GM18517 (cell line): ENCODE data around the gene TMEM131.
A peak's percentile ranks its signal among the peaks of the same experiment; 100 is the strongest.
"Not testable (repeated sequence)": the region's sequence is repeated elsewhere in the genome, so short reads cannot be mapped to it uniquely, and the experiment has no call there.

Experiments used
- ATAC-seq: cut with Tn5 transposase; IDR thresholded peaks from one replicate; pipeline ENCODE4 v1.9.1; 2021; ENCODE audit warnings: mild to moderate bottlenecking, moderate library complexity; ENCODE audit not compliant: unreplicated experiment

The TMEM131 gene

DNA sequence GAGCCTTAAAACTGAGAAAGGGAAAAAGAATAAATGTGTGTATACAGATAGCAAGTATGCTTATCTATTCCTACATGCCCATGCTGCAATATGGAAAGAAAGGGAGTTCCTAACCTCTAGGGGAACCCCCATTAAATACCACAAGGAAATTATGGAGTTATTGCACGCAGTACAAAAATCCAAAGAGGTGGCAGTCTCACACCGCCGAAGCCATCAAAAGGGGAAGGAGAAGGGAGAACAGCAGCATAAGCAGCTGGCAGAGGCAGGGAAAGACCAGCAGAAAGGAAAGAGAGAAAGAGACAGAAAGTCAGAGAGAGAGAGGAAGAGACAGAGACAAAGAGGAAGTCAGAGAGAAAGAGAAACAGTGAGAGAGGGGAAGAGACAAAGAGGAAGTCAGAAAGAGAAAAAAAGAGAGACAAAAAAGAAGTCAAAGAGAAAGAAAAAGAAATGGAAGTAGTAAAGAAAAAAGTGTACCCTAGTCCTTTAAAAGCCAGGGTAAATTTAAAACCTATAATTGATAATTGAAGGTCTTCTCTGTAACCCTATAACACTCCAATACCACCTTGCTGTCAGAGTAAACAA, 169.4 kb downstream of the TMEM131 start:
- not testable (repeated sequence) for ATAC-seq

DNA sequence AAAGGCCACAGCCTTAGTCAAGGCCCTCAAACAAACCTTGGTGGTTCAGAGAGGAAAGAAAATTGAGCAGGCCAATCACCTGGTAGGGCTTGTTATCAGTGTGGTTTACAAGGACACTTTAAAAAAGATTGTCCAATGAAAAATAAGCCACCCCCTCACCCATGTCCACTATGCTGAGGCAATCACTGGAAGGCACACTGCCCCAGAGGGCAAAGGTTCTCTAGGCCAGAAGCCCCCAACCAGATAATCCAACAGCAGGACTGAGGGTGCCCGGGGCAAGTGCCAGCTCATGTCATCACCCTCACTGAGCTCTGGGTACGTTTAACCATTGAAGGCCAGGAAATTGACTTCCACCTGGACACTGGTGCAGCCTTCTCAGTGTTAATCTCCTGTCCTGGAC, 171.7 kb downstream of the TMEM131 start:
- not testable (repeated sequence) for ATAC-seq

DNA sequence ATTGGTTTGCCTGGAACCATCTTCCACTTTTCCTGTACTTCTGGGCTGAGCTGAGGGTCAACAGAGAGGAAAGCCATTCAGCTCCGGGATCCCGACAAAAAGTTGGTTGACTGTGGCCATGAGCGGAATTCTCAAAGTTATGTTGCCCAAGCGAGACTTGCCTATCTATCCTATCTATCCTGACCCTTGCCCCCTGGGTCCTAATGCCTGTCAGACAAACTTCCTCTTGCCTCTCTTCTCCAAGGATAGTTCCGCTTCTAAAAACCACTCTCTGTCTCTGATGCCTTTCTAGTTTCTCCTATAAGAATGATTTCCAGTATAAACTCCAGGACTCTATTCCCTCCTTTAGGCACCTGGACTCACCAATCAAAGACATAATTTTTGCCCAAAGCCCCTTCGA, 173.9 kb downstream of the TMEM131 start:
- ATAC-seq, result not testable (repeated sequence)

DNA sequence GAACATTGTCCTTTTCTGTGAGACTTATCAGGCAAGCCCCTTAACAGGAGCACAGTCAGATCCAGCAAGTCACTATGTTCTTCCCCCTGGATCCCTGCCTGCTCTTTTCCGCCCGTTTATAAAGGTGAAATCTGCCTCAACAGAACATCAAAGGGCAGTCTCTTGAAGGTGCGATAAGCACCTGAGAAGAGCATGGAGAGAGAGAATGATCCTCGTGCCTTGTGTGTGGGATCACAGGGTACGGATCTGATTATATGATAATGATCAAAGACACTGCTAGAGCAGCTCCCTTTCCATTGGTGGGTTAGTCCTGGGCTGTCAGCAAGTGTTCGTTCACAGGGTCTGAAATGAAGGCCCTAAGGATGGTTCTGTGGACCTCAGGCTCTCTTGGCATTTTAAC, 176.0 kb downstream of the TMEM131 start:
- ATAC-seq, result no peak

DNA sequence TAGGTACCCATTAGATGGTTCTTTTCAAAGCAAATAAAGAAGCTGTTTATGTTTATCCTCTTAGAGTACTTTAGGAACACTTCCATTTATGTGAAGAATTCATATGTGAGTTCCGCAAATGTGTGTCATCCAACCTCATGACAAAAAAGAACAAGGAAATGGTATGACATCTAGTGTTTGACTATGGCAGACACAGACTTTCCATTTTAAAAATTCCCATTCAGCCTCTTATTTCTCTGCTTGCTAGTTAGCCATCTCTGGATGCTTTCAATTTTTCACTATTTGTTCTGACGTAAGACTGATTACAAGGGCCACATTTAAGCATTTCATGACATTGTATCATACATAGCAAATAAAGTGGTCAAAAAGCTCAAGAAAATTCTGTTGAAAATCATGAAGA, 179.3 kb downstream of the TMEM131 start:
- ATAC-seq, result no peak

DNA sequence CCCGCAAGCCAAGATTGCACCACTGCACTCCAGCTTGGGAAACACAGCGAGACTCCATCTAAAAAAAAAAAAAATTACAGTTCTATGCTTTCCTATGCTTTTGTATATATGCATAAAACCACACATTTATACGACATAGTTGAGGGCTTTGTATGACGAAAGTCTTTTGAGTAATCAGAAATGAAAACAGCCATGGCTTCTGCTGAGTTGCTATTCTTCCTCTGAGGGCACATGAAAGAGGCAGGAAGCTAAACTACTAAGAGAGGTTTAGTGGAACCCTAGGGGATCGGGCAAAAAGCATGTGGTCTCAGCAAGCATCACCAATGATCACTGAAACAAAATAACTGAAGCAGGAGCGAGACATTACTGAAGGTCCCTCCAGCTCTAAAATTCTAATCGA, 182.8 kb downstream of the TMEM131 start:
- ATAC-seq, result no peak

DNA sequence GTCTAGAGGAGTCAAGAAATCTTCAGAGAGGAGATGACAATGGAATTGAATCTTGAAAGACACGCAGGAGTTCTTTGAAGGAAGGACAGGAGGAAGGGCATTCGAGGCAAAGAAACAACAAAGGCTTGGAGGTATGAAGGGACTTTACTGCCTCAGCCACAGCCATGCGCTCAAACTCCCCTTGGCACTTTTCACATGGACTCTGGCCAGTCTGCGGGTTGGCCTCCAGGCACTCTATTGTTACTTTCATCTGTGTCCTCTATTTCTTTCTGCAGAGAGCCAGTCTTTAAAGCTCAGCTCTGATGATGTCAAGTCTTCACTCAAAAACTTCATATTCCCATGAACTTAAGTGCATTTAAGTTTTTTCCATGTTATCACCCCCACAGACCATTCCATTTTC, 186.9 kb downstream of the TMEM131 start:
- no peak for ATAC-seq

DNA sequence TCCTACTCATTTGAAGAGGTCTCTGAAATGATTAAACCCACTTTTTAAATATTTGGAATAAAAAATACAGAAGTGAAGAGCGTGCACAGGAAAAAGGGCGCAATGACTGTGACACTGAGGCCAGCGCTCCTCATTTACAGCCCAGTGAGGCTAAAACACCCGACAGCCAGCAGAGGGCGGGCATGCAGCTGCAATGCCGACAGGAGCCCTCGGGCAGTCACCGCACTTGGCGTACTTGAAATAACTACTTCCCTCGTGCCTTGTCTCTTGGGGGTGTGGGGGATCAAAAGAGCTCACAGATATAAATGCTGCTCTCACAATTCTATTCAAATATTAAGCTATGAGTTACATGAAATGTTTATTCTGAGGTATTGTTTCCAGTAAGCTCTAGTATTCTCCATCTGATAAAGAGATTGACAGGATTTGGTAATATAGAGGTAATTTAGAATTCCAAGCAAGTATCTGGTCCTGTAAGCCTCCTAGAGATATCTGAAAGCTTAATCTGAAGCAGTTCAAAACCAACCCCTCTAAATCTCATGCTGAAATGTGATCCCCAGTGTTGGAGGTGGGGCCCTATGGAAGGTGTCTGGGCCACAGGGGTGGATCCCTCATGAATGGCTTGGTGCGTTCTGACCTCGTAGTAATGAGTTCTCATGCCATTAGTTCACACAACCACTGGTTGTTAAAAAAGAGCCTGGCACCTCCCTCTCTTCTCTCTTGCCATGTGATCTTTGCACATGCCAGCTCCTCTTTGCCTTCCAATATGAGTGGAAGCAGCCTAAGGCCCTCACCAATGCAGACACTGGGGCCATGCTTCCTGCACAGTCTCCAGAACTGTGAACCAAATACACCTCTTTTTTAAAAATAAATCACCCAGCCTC, 188.8 kb downstream of the TMEM131 start:
- ATAC-seq, result peak; percentile 52

DNA sequence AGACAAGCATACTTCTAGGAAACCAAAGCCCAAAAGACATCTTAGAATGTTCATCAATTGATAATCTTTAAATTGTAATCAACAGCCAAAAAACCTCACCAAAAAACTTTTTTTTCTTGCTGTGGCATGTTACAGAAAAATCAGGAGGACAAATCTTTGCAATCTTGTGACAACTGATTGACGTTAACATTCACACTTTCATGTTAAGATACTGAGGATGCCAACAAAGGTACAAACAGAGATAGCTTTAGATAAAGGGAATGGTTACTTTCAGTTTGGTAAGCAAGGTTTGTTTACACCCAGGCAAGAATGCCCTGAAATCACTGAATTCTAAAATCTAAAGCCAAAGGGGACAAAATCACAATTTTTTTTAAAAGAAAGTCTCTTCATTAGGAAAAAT, 190.0 kb downstream of the TMEM131 start:
- no peak for ATAC-seq

DNA sequence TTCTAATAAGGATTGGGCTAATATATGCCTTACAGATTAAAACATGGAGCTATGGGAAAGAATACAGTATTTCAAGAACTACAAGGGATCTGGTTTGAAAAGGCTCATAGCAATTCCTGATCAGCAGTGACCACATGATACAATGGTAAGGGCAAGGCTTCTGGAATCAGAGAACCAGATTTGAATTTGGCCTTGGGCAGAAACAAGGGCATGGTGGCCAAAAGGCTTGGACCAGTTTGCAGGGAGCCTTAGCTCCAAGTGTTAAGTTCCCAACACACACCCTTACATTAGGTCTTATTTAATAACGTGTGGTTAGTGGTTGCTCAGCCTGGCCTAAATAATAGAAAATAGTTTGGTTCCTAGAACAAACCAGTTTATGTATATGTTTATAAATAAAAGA, 194.7 kb downstream of the TMEM131 start:
- no peak for ATAC-seq

DNA sequence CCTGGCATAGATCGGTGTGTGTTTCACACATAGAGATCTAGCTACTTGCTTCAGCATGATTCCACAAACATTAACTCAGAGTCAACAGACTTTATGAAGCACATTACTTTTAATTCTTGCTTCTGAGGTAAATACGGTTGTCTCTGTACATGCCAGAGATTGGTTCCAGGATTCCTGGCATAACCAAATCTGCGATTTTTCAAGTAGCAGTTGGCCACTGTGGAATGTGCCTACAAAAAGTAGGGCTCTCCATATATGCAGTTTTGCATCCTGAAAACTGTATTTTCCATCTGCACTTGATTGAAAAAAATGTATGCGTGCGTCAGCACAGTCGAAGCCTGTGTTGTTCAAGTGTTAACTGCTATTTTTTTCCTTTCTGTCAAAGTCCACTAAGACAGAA, 197.3 kb downstream of the TMEM131 start:
- ATAC-seq, result no peak

DNA sequence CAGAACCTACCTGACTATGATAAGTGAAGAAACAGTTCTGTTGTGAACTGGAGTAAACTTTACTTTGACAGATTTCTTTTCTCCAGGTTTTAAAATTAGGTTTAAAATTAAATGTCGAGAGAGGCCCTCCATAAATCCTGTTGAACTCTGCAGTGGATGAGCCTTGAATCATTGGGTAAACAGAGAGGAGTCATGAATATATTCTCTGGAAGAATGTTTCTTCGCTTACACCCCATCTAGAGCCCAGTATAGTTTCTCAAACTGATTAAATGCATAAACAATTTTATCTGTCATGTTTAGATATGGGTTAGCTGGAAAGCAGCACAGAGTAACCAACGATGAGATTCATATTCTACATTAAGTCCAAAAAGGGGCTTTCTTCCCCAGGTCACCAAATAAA, 198.4 kb downstream of the TMEM131 start:
- no peak for ATAC-seq

DNA sequence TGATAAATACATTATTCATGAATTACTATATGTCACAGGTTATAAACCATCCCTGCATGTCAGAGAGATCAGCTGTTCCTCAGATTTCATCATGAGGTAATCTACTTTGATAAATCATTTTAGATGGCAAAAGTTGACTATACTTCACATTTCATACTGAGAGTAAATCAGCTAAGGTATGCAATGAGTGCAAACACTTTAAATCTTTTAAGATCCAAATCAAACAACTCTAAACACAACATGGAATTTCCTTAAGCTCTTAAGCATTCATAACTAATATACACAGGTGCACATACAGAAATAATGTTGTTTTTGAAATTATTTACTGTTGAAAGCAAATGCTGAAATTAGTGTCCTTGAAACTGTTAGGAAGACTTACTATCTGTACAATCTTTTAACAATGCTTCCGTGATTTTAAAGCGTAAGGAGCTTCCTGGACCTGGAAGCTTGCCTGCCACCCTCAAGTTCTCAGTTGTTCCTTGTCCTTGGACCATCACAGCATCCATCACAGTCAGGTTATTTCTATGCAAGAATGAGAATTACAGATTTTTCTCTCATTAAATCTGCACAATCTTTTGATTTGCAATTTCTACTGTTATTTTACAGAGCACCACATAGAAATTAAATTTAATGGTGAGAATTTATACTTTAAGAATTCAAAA, 199.2 kb downstream of the TMEM131 start:
- no peak for ATAC-seq

DNA sequence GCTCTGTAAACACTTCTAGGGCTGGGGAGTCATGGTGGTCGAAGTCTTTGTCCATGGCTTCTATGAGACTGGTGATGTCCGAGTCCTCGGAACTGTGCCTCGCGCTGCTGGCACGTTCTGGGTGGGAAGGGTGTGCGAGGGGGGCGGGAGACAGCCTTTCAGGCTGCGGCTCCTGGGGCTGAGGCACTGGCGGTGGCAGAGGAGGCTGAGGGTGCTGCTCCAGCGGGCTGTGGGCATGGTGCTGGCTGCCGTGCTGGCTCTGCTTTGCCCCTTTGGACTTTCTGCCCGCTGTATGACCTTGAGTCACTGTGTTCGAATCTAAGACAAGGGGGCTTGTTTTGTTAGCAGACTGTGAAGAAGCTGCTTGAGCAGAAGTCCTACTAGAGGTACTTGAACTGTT, 203.3 kb downstream of the TMEM131 start:
- no peak for ATAC-seq

DNA sequence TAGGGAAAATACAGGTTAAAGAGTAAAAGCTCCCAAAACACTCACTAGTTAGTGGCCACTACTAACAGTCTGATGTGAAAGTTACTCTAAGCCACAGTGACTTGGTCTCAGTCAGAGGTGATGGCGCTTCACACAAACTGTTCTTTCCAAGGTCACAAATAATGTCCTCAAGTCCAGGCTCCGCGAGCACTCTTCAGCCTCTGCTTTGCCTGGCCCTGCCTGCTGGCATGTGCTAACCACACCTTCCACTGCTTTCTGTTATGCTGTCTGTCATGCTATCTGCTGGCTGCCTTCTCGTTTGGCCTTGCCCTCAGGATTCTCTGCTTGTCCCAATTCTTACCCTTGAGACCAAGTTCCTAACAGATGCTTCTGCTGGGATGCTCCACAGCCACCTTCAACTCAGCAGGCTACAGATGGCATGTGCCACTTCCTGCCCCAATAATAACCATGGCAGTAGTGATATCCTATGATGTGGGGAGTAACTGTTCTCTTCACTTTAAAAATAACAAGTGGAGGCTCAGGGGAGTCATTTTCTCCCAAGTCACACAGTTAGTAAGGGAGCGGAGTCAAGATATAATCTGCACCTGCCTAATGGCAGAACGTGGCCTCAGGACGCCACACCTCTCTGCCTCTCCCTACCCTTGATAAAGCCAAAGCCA, 206.6 kb downstream of the TMEM131 start:
- no peak for ATAC-seq

DNA sequence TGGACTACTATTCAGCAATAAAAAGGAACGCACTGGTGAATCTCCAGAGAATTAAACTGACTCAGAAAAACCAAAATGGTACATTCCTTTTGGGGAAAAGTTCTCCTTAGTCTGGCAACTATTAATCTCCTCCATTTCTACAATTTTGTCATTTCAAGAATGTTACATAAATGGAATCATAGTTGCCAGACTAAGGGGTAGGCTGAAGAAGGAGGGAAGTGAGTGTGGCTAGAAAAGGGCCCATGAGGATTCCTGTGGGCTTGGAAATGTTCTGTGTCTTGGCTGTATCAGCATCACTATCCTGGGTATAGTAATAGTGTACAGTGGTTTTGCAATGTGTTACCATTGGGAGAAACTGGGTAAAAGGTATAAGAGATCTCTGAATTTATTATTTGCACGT, 209.9 kb downstream of the TMEM131 start:
- no peak for ATAC-seq

DNA sequence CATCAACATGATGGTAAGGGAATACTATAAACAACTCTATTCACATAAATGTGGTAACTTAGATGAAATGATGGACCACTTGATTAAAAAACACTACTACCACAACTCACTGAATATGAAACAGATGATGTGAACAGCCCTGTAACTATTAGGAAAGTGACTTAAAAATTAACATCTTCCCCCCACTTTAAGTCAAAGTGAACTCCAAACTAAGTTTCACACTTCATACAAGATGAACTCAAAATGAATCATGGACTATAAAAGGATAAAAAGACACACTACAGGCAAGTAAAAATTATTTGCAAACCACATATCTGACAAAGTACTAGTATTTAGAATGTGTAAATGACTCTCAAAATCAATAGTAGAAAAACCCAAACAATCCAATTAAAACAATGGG, 210.8 kb downstream of the TMEM131 start:
- ATAC-seq, result no peak

DNA sequence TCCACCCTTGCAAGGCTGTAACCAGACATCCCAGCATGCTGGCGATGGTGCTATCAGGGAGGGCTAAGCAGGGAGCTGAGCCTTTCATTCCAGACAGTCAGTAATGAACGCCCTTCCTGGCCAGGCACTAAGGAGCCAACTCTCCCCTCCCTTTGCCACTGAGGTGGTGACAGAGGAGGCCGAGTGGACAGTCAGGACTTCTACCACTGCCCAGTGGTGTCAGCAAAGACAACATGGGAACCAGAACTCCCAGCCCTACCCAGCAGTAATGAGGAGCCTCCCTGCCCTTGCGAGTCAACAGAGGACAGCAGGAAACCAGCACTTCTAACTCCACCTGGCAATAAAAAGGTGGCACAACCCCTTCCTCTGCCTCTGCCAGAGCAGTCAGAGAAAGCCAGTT, 213.8 kb downstream of the TMEM131 start:
- ATAC-seq, result no peak

DNA sequence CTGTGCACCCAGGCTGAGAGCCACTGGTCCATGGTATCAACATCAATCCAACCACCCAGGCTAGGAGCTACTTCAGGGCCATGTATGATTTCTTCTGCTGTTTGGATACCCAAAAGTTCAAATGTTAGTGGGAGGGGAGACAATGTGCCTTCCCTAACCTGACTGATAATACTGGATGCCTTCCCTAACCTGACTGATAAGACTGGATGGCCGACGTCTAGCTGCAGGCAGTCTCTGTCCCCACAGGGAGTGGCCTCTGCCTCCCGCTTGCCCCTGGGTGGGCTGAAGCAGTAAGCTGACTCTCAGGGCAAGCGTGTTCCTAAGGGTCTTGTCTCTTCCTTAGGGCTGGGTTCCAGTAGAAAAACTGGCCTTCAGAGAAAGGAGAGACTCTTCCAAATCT, 216.6 kb downstream of the TMEM131 start:
- no peak for ATAC-seq

DNA sequence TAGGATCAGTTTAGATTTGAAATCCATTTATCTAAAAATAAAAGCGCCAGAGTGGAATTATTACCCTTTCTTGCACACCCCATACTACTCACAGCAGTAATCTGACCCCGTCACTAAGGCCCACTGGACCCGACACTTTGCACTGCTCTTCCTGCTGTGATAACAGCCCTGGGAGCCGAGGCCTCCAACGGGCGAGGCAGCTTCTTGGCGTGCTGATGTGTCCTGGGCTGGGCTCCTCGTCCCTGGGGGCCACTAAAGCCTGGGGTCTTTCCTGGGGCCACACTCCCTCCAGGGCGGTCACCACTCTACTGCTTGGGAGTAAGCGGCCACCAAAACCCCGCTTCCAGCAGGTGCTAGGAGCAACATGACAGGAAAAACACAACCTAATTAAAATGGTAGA, 220.7 kb downstream of the TMEM131 start:
- ATAC-seq, result no peak

DNA sequence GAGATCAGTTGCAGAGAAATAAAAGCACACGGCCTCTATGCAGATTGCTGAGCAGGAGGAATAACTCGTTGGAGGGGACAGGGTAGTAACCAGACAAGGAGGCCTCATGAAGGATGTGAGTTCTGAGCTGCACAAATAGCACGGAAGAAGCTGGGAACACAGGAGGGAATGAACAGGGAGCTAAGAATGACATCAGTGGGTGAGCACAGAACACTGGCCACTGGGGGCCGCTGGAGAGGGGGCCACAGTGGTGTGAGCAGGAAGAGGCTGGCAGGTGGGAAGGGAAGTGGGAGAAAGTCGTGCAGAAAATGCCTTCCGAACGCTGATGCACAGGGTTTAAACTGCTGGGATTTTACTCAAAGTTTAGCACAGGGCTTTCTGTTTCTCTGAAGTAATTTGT, 221.3 kb downstream of the TMEM131 start:
- no peak for ATAC-seq

DNA sequence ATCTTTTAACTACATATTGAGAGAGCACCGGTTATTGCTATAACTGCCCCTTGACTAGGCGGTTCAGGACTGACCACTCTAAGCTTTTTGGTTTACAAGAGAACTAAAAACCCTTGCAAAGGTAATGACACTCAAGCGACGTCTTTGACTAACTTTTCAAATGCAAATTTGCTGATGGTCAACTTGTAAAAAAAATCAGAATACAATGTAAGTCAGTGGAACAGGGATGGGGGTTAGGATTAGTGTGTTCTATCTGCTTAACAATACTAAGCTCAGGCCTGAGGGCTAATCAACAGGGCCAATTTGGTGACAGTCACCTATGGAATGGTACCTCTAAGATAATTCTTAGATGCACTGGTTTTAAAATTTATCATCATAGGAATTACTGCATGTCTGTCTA, 225.3 kb downstream of the TMEM131 start:
- ATAC-seq, result no peak
